Measurements from ENCODE around the gene SGSH.
A peak's percentile ranks its signal among the peaks of the same experiment; 100 is the strongest.
"Not testable (repeated sequence)": the region's sequence is repeated elsewhere in the genome, so short reads cannot be mapped to it uniquely, and the experiment has no call there.

The SGSH gene

DNA sequence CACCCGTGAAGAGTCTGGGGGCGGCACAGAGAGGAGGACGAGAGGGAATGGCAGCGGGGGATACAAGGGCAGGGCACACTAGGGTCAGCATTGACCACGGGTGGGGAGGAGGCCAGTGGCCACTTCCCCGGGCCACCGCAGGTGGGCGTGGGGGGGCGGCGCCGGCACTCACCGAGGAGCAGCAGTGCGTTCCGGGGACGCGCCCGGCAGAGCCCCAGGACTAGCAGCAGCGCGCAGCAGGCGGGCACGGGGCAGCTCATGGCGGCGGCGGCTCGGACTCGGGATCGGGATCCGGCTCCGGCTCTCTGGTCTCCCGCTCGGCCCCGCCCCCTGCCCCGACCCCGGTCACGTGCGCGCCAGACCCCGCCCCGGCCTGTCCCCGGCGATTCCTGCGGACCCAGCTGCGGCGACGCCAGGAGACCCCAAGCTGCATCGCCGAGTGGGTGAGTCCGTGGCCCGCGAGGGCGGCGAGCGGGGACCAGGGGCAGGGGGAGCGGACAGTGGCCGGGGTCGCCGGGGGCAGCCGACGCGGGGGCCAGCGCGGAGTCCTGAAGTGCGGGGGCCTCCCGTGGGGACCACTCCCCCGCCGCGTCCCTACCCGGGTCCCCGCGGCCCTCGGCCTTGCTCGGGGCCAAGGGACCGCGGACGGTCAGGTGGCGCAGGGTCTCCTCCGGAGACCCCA lies at the start of gene SGSH, which contains the start of gene SLC26A11:
SGSH (minus strand) TSS at position 280 of the 682 bp plus-strand sequence; CDS start at position 260, 20 bp downstream.
SLC26A11 (plus strand) TSS at position 374 of the 682 bp plus-strand sequence. CDS start 1,134 bp downstream, outside the sequence.
- peak; percentile 45 to 72 (median 56) for DNase-seq (ENCODE audit: low read depth in 2 of 3, low spot score in 1 of 3)

DNA sequence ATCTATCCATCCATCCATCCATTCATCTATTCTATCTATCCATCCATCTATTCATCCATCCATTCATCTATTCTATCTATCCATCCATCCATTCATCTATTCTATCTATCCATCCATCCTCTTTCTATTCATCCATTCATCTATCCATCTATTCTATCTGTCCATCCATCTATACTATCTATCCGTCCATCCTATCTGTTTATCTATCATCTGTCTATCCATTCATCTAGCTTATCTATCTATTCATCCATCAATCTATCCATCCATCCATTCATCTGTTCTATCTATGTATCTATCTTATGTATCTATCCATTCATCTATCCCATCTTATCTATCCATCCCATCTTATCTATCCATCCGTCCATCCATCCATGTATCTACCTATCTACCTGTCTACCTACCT lies 49.3 kb upstream of the SGSH start:
- no peak for DNase-seq (ENCODE audit: low read depth in 2 of 3, low spot score in 1 of 3)

DNA sequence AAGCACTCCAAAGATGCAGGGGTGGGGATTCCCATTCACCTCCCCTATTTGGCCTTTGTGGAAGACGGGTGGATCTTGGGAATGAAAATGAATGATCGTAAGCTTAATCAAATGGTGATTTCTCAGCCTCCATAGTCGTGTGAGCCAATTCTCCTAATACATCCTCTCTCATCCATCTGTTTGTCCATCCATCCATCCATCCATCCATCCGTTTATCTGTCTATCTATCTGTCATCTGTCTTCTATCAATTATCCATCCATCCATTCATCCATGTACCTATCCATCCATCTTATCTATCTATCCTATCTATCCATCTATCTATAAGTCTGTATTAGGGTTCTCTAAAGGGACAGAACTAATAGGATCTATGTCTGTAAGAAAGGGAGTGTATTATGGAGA lies 48.3 kb upstream of the SGSH start:
- DNase-seq (ENCODE audit: low read depth in 2 of 3, low spot score in 1 of 3): no peak

DNA sequence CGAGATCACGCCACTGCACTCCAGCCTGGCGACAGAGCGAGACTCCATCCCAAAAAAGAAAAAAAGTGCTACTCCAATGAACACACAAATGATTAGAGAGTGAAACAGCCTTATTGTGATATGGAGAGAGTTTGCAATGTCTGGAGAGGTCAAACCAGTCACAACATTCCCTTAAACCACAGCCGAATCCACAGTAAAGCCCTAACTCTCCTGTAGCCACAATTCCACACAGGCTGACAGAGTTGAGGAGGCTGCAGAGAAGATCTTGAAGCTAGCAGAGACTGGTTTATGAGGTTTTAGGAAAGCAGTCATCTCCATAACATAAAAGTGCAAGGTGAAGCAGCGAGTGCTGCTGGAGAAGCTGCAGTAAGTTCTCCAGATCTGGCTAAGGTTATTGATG lies 47.3 kb upstream of the SGSH start:
- no peak for DNase-seq (ENCODE audit: low read depth in 2 of 3, low spot score in 1 of 3)

DNA sequence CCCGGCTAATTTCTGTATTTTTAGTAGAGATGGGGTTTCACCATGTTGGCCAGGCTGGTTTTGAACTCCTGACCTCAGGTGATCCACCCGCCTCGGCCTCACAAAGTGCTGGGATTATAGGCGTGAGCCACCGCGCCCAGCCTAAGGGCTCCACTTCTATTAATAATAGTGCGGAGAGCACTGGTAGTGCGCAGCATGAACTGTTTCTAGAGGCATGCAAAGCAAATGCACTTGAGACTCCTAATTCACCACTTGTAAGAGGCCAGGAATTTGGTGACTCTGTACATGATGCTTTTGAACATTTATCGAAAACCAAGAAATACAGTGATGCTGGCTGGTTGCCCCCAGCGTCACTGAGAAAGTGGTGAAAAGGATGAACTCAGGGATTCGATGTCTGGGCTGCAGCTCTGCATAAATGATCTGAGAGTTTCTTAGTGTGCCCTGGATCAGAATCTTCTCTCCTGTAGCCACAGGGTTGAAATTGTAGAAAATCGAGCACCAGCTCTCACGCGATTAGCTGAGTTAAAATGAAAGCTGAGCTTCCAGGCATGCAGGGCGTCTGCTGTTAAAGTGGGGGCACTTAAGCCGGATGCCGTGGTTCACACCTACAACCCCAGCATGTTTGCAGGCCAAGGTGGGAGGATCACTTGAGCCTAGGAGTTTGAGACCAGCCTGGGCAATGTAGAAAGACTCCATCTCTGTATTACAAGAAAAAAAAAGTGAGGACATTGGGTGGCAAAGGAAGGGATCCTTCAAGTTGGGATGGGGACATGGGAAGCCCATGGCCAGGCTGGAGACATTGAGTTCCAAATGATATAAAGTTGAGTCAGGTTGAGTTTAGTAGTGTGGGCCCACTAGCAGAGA lies 45.3 kb upstream of the SGSH start:
- DNase-seq (ENCODE audit: low read depth in 2 of 3, low spot score in 1 of 3): peak in 2 of 3 donors; percentile 64 to 65

DNA sequence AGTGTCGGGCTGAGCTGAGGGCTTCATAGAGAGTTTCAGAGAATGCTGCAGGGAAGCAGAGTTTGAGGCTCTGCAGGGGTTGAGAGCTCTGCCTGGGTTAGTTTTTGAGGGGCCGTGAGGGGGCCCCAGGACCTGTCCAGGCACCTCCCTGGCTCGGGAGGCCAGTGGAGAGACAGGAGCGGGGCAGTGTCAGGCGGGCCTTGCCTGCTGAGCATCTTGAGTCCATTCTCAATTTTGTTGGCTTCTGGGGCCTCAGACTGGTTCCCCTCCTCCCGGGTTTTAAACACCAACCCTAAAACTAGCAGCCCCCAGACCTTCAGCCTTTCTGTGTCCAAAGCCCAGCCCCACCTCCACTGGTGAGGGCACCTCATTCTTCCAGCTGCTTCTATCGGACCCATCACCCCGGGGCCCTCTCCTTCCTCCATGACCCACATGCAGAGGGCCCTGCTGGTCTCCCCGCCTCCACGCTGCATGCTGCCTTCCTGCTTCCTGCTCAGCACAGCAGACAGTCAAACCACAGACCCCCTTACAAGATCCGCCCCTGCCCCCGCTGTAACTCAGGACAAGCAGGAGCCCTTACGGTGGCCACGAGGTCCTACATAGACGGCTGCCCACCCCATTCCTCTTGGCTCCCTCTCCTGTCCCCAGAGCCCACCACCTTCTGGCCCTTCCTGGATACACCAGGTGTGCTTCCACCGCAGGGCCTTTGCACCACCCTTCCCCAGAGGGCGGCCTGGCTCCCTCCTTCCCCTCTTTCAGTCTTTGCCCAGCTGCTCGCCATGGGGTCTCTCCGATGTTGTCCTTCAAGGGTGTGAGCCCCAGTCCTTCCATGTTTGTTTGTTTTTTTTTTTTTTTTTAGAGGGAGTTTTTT lies 44.3 kb upstream of the SGSH start:
- no peak for DNase-seq (ENCODE audit: low read depth in 2 of 3, low spot score in 1 of 3)

DNA sequence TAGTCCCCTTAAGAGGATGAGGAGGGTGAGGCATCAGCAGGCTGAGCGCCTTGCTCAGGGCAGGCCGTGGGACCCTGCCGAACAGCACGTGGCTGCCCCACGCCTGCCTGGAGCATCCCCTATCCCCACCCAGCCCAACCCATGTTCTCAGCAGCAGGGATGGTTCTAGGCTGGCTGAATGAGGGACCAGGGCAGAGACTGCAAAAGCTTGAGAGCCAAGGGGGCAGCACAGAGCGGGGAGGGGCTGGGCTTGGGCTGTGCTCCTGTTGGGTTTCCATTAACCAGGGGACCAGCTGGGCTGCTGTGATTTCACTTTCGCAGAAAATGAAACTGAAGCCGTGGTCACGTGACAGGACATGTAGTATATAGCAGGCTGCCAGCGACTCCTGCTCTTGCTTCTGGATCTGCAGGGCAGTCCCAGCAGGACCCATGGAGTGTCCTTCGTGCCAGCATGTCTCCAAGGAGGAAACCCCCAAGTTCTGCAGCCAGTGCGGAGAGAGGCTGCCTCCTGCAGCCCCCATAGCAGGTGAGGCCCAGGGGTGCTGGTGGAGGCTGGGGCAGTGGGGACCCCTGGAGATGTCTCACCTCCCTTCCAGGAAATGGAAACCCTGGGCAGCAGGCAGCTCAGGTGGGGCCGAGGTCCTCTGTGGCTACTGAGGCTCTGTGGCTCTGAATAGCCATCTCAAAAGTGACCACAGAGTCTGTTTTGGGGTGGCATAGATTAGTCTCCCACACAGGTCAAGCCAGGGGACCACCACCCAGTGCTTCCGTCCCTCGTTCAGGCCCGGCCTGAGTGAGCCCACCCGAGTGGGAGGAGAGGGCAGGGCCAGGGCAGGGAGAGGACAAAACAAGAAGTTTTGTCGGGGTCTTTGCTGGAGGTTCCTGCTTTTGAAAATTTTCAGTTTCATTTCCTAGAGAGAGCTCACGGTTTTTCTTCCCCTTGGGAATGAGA lies 43.4 kb upstream of the SGSH start:
- DNase-seq (ENCODE audit: low read depth in 2 of 3, low spot score in 1 of 3): peak; percentile 86 to 90 (median 87)

DNA sequence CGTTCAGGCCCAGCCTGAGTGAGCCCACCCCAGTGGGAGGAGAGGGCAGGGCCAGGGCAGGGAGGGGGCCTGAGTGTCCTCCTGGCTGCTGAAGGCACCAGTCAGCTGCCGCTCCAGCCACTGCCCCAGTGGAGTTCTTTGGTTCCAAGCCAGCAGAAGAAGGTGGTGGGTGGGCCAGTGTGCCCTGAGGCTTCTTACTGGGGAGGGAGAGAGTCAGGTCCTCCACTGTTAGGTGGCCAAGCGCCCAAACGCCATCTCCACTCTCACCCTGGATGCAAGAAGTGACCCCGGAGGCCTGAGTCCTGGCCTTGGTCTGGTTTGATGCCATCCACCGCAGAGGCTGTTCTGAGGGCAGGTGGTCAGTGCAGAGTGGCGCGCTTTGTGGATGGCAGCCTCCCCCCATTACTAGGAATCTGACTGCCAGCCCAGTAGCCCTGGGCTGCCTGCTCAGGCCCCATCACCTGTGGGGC lies 42.7 kb upstream of the SGSH start:
- no peak for DNase-seq (ENCODE audit: low read depth in 2 of 3, low spot score in 1 of 3)

DNA sequence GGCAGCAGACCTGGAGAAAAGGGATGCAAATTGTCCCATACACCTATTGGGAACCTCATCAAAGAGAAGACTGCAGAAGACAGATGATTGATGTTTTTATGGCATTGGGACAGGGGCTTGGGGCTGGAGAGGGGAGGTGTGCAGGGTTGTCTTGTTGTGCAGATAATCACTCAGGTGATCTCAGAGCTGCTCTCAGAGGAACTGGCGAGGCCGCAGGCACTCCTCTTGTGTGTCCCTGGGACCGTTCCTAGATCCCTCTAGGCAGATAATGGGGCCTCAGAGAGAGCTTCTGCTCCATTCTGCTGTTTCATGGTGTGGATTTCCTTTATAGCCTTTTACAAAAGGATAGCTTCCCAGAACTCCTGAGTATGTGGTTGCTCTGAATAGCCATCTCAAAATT lies 42.2 kb upstream of the SGSH start:
- DNase-seq (ENCODE audit: low read depth in 2 of 3, low spot score in 1 of 3): no peak

DNA sequence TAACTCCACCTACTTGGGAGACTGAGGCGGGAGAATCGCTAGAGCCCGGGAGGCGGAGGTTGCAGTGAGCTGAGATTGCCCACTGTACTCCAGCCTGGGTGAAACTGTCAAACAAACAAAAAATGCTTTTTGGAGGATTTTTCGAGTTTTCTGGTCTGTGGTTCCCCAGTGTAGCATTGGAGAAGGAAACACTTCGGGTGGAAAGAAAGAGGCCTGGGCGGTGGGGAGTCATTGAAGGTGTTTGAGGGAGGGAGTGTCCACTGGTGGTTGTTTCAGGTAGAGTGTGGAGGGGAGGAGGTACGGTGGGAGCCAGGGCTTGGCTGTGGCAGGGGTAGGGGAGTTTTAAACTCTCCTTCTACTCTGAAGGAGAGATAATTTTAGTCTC lies 41.8 kb upstream of the SGSH start:
- no peak for DNase-seq (ENCODE audit: low read depth in 2 of 3, low spot score in 1 of 3)

DNA sequence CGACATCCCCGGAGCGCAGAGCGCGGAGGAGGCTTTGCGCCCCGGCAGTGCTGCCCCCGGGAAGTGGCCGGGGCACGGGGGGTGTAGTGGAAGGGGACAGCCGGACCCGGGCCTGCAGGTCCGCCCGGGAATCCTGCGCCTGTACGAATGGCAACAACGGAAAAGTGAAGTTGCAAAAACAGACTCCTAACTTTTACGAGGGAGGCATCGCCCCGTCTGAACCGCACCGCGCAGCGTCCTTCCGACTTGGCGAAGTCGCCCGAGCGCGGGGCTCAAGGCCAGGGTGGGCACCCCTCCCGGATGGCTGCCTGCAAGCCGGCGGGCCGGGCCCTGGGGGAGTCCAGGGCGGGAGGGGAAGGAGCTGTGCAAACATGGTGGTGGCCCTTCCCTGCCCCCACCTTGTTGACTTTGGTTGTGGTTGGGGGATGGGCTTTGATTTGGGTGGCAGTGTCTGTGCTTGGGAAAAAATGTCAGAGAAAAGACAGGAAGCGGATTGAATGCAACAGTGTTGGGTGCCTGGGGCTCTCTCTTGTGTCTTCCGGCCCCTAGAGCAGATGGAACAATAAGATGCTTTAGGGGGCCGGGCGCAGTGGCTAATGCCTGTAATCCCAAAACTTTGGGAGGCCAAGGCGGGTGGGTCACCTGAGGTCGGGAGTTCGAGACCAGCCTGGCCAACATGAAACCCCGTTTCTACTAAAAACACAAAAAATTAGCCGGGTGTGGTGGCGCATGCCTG lies 41.2 kb upstream of the SGSH start:
- DNase-seq (ENCODE audit: low read depth in 2 of 3, low spot score in 1 of 3): peak in 2 of 3 donors; percentile 47 to 59

DNA sequence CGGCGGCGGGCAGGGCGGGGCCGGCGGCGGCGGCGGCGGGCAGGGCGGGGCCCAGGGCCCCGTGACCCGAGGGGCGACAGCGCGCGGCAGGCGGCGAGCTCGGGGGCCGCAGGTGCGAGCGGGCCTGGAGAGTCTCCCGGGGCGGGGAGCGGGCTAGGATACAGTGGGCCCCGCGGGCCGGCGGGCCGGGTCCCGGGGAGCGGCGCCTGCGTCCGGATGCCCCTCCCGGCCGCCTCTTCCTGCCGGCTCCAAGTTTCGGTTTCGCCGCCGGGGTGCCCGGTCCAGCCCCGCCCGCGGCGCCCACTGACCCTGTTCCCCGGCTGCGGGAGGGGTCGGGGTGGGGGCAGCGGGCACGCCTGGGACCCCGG lies 40.6 kb upstream of the SGSH start, which contains the start of gene RNF213:
RNF213 (plus strand) TSS at position 62 of the 368 bp plus-strand sequence. CDS start 2,830 bp downstream, outside the sequence.
- DNase-seq (ENCODE audit: low read depth in 2 of 3, low spot score in 1 of 3): no peak

DNA sequence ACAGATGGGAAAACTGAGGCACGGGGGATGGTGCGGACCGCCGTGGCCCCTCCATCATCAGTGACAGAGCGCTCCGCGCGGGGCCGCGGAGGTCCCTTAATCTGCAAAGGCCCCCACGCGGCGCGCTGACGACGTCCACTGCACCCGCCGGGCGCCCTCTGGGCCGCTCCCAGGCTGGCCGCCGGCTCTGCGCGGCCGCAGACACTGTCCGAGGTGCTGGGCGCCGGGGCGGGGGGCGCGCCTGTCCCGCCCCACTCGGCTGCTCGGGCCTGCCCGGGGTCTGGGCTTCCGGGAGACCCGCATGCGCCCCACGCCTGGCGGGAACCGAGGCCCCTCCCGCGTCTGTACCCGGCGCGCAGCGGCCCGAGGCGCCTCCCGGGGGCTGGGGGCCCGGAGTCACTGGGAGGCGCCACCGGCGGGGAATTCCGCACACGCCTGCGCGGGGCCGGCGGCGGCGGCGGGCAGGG lies 40.0 kb upstream of the SGSH start:
- peak in 1 of 3 donors; percentile 71 for DNase-seq (ENCODE audit: low read depth in 2 of 3, low spot score in 1 of 3)

DNA sequence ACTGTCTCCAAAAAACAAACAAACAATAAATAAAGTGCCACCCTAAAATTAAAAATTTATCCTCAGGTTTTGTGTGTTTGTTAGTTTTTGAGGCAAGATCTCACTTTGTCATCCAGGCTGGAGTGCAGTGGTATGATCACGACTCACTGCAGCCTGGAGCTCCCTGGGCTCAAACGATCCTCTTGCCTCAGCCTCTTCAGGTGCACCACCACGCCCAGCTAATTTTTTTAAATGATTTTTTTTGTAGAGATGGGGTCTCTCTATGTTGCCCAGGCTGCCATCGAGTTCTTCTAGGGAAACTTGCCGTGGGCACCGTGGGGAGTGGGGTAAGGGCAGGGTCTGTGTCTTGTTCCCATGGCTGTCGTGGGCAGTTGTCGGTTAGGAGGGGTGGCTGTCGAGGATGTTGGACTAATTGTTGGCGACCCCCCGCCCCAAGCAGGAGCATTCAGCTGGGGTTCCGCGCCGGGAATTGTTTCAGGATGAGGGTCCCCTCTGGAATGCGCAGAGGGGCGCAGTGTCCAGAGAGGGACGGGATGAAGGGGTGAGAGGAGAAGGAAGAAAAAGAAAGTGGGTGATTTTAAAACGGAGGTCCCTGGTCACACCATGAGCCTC lies 39.4 kb upstream of the SGSH start:
- DNase-seq (ENCODE audit: low read depth in 2 of 3, low spot score in 1 of 3): no peak

DNA sequence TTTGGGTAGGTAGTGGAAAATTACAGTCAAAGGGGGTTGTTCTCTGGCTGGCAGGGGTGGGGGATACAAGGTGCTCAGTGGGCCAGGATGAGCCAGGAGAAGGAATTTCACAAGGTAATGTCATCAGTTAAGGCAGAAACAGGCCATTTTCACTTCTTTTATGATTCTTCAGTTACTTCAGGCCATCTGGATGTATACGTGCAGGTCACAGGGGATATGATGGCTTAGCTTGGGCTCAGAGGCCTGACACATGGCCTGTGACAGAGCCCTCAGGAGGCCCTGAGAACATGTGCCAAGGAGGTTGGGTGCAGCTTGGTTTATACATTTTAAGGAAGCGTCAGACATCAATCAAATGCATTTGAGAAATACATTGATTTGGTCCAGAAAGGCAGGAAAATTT lies 38.2 kb upstream of the SGSH start:
- not testable (repeated sequence) for DNase-seq (ENCODE audit: low read depth in 2 of 3, low spot score in 1 of 3)

DNA sequence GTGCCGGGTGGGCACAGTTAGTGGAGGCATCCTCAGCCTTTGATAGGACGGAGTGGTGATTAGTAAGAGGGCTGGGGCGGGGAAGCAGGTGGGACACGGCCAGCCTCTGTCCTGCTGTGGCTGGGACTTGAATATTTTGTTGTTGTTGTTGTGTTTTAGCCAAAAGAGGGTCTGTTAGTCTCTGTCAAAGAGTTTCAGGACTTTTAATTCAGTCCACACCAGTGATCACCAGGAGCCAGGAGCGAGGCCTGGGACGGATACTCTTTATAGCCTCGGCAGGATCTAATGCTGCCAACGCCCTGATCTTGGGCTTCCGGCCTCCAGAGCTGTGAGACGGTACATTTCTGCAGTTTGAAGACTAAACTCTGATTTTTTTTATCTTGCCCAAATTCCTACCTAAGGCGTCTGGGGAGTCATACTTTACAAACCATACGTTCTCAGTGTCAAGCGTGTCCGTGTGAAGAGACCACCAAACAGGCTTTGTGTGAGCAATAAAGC lies 37.6 kb upstream of the SGSH start:
- DNase-seq (ENCODE audit: low read depth in 2 of 3, low spot score in 1 of 3): no peak

DNA sequence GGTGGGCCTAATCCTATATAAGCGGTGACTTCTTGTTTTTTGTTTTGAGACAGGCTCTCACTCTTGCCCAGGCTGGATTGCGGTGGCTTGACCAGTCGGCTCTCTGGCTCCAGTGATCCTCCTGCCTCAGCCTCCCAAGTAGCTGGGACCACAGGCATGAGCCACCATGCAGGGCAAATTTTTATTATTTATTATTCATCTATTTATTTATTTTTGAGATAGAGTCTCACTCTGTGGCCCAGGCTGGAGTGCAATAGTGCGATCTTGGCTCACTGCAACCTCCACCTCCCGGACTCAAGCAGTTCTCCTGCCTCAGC lies 35.9 kb upstream of the SGSH start:
- no peak for DNase-seq (ENCODE audit: low read depth in 2 of 3, low spot score in 1 of 3)

DNA sequence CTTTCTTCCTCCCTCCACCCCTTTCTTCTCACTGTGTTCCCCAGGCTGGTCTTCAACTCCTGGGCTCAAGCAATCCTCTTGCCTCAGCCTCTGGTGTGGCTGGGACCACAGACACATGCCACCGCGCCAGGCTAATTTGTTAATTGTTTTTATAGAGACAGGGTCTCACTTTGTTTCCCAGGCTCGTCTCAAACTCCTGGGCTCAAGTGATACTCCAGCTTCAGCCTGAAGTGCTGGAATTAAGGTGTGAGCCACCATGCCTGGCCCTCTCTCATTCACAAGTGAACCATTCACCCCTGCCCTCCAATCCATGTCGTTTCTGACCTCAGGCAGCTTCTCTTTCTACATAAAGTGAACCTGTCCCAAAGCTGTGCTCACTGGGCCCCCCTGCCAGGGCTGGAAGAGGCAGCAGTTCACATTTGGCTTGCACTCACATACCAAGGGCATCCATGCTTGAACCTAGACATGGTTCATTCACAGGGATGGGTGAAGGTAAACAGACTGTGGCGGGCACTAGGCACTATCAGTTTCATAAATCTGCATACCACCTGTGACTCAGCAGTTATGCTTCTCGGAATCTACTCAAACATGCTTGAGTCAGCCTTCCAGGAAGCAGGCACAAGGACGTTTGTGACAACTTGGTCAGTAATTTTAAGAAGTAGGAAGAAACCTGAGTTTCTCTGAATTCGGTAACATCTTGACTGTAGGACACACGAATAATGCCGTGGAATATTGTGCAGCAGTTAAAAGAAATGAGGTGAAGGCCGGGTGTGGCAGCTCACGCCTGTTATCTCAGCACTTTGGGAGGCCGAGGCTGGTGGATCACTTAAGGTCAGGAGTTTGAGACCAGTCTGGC lies 34.5 kb upstream of the SGSH start:
- DNase-seq (ENCODE audit: low read depth in 2 of 3, low spot score in 1 of 3): peak in 2 of 3 donors; percentile 69 to 79
